Lung (tissue), 12 donors: ENCODE results near the gene FKBP5. TPM values are rescaled to one million over a fixed set of nuclear protein-coding genes. Genes with fewer than 3 reads are reported as not detected.
A peak's percentile ranks its signal among the peaks of the same experiment; 100 is the strongest.

Experiments used
- ATAC-seq: fragments of 200-7000 bp; cut with Tn5 transposase; one replicate; pipeline ENCODE4 v1.9.1; 2020; ENCODE audit warnings: moderate number of reproducible peaks; ENCODE audit not compliant: insufficient read depth, low FRiP score
- DNase-seq, 3 donors: peaks; one replicate each; pipeline ENCODE4 v3.0.0-alpha.2; 2013 to 2017
- H3K27ac ChIP-seq, 2 donors: one replicate each; pipeline ENCODE4 v1.5.1; 2013; ENCODE audit warnings: mild to moderate bottlenecking in 2 of 2, moderate library complexity in 2 of 2, control low read depth in 1 of 2, inconsistent platforms in 1 of 2, low read depth in 1 of 2, low read length in 1 of 2
- H3K27me3 ChIP-seq, 3 donors: one replicate each; pipeline ENCODE4 v1.5.1; 2013; ENCODE audit warnings: low read length in 2 of 3; ENCODE audit not compliant: control insufficient read depth in 3 of 3, insufficient read depth in 3 of 3
- H3K36me3 ChIP-seq, 4 donors: one replicate each; pipeline ENCODE4 v1.5.1; 2013; ENCODE audit warnings: low read length in 4 of 4, mild to moderate bottlenecking in 1 of 4, moderate library complexity in 1 of 4; ENCODE audit not compliant: control insufficient read depth in 4 of 4, insufficient read depth in 4 of 4
- H3K4me1 ChIP-seq, 5 donors: one replicate each; pipeline ENCODE4 v1.5.1; 2013; ENCODE audit warnings: low read length in 5 of 5, mild to moderate bottlenecking in 2 of 5, moderate library complexity in 1 of 5; ENCODE audit not compliant: control insufficient read depth in 5 of 5, insufficient read depth in 5 of 5
- H3K4me3 ChIP-seq: one replicate; pipeline ENCODE4 v1.5.1; 2013; ENCODE audit warnings: mild to moderate bottlenecking, control low read depth, moderate library complexity
- H3K9ac ChIP-seq, 2 donors: one replicate each; pipeline ENCODE4 v1.5.1; 2013; ENCODE audit warnings: low read length in 2 of 2, control low read depth in 1 of 2; ENCODE audit not compliant: insufficient read depth in 1 of 2
- H3K9me3 ChIP-seq, 4 donors: one replicate each; pipeline ENCODE4 v1.5.1; 2013; ENCODE audit warnings: low read length in 3 of 4, mild to moderate bottlenecking in 1 of 4, moderate library complexity in 1 of 4; ENCODE audit not compliant: control insufficient read depth in 4 of 4, insufficient read depth in 3 of 4
- WGBS, 2 donors: extraction: QIAGEN DNeasy Blood & Tissue Kit; methylation state at CpG; one replicate each; pipeline ENCODE4 v1.1.7; 2013; 5-methylcytosine and 5-hydroxymethylcytosine counted together
- polyA plus RNA-seq, 2 donors: library from polyadenylated mRNA; stranded (reverse); fragments of 200-250 nt; gene quantifications; one replicate each; pipeline ENCODE4 v1.2.1, GENCODE V29; 2013
- total RNA-seq, 2 donors: library from RNA; depleted of rRNA in 1 of 2; stranded (reverse); fragments of >200 nt in 1 of 2; gene quantifications; one replicate each; pipeline ENCODE4 v1.2.1, GENCODE V29; 2014 to 2021
- TF ChIP-seq, protein P1 (sequence below): IDR thresholded peaks from 2 replicates; pipeline ENCODE4 v1.5.1; 2012; ENCODE audit warnings: mild to moderate bottlenecking; ENCODE audit errors: control extremely low read depth, extremely low read depth
- donor health status: control.
- donor health status: control.
- donor health status: Bipolar disorder and iron deficiency.
- donor health status: healthy.
- donor health status: DM: yes; HTN: yes; CAD: no.

FKBP5 gene
- total and polyA plus RNA-seq, 4 donors = 25.9 to 245 (median 106) TPM

DNA sequence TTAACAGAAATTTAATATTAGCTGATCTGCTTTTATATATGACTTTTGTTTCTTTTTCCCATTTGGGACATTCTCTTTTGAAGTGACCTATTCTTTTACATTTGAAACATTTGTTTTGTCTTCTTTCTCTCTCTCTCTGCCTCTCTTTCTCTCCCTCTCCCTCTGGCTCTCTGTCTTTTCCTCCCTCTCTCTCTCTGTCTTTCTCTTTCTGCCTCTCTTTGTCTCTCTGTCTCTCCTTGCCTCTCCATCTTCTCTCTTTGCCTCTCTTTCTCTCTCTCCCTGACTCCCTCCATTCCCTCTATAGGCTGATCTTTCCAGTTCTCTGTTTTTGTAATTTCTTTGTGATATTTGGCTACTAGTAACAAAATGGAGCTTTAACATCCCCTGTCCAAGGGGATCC, 124.0 kb downstream of the FKBP5 start:
- ATAC-seq = no peak

DNA sequence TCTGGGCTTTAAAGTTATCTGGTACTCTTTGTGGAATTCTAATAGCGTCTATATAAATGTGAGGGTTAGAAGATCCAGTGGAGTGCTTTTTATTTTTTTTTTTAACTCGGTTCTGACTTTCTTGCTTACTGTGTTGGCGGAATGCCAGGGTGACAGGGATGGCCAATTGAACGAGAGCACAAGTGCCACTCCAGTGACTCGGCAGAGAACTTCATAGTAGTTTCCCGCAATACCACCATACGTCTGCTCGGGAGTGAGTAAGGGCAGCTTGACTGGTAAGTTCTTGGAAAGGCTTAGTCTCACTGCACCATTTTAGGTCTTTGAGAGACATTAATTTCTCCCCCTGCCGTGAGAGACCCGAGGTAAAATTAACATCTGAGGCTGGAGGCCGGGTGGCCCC, 126.7 kb downstream of the FKBP5 start:
- no peak overlapping the region for H3K27ac ChIP-seq
- no peaks in the 10 kb centered on the region for H3K27me3 ChIP-seq
- no peaks in the 10 kb centered on the region for H3K36me3 ChIP-seq
- H3K9me3 ChIP-seq = peaks cover 0 to 3% (median 0%) of the 10 kb centered on the region in 4 donors
- TF ChIP-seq, protein P1, sequence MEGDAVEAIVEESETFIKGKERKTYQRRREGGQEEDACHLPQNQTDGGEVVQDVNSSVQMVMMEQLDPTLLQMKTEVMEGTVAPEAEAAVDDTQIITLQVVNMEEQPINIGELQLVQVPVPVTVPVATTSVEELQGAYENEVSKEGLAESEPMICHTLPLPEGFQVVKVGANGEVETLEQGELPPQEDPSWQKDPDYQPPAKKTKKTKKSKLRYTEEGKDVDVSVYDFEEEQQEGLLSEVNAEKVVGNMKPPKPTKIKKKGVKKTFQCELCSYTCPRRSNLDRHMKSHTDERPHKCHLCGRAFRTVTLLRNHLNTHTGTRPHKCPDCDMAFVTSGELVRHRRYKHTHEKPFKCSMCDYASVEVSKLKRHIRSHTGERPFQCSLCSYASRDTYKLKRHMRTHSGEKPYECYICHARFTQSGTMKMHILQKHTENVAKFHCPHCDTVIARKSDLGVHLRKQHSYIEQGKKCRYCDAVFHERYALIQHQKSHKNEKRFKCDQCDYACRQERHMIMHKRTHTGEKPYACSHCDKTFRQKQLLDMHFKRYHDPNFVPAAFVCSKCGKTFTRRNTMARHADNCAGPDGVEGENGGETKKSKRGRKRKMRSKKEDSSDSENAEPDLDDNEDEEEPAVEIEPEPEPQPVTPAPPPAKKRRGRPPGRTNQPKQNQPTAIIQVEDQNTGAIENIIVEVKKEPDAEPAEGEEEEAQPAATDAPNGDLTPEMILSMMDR = no peak
- no peak overlapping the region for H3K9ac ChIP-seq
- H3K4me1 ChIP-seq = peaks cover 0 to 5% (median 2%) of the 10 kb centered on the region in 5 donors
- H3K4me3 ChIP-seq = no peak overlapping the region
- peak; percentile 75 to 86 (median 77) for DNase-seq
- peak; percentile 34 for ATAC-seq
- WGBS, 2 donors = 47 to 57% methylated on average over 11 of the region's 11 CpGs

More for the DNA sequence above, 124.0 kb downstream of the FKBP5 start:
- Histone ChIP-seq H3K27me3 (no peaks in the 10 kb centered on the region), H3K27ac (no peak overlapping the region), H3K9me3 (peaks cover 0 to 3% (median 0%) of the 10 kb centered on the region in 4 donors), H3K4me3 (no peak overlapping the region), H3K9ac (no peak overlapping the region), H3K4me1 (peaks cover 0 to 5% (median 2%) of the 10 kb centered on the region in 5 donors), H3K36me3 (no peaks in the 10 kb centered on the region)
- TF ChIP-seq, protein P1 = no peak
- no peak for DNase-seq

DNA sequence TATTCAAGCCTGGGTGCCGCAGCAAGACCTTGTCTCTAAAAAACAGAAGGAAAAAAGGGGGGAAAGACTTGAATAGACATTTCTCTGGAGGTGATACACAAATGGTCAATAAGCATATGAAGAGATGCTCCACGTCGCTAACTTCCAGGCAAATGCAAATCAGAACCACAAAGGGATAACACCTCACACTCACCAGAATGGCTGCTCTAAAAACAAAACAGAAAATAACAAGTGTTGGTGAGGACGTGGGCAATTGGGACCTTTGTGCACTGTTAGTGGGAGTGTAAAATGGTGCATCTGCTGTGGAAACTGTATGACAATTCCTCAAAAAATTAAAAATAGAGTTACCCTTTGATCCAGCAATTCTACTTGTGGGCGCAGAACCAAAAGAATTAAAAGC, 127.6 kb downstream of the FKBP5 start:
- TF ChIP-seq, protein P1 = no peak
- WGBS, 2 donors = 74 to 79% methylated on average over 5 of the region's 5 CpGs
- H3K36me3 ChIP-seq = no peaks in the 10 kb centered on the region
- no peak for DNase-seq
- no peak overlapping the region for H3K27ac ChIP-seq
- H3K9me3 ChIP-seq = no peaks in the 10 kb centered on the region
- H3K4me1 ChIP-seq = peaks cover 0 to 5% (median 2%) of the 10 kb centered on the region in 5 donors
- no peak for ATAC-seq
- no peaks in the 10 kb centered on the region for H3K27me3 ChIP-seq
- no peak overlapping the region for H3K4me3 ChIP-seq
- no peak overlapping the region for H3K9ac ChIP-seq

DNA sequence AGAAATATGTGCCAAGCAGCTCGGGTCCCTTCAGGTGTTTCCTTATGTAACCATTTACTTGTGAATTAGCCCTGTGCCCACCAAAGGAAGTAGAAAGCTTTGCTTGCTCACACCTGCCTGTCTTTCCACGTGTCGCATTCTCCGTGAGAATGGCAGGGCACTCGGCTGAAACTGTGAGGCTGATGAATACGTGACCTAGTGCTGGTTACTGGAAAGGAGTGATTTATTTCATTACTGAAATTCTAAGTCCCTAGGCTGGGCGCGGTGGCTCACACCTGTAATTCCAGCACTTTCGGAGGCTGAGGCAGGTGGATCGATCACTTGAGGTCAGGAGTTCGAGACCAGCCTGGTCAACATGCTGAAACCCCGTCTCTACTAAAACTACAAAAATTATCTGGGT, 130.1 kb downstream of the FKBP5 start:
- peaks cover 0 to 5% (median 2%) of the 10 kb centered on the region in 5 donors for H3K4me1 ChIP-seq
- no peaks in the 10 kb centered on the region for H3K36me3 ChIP-seq
- H3K9me3 ChIP-seq = no peaks in the 10 kb centered on the region
- TF ChIP-seq, protein P1 = no peak
- ATAC-seq (no peak), DNase-seq (no peak)
- H3K27ac ChIP-seq = no peak overlapping the region
- no peak overlapping the region for H3K9ac ChIP-seq
- no peaks in the 10 kb centered on the region for H3K27me3 ChIP-seq
- 87 to 88% methylated on average over 12 of the region's 12 CpGs for WGBS, 2 donors
- no peak overlapping the region for H3K4me3 ChIP-seq
